ENCODE data around the gene IFNA17.
"Not testable (repeated sequence)": the region's sequence is repeated elsewhere in the genome, so short reads cannot be mapped to it uniquely, and the experiment has no call there.

The IFNA17 gene

DNA sequence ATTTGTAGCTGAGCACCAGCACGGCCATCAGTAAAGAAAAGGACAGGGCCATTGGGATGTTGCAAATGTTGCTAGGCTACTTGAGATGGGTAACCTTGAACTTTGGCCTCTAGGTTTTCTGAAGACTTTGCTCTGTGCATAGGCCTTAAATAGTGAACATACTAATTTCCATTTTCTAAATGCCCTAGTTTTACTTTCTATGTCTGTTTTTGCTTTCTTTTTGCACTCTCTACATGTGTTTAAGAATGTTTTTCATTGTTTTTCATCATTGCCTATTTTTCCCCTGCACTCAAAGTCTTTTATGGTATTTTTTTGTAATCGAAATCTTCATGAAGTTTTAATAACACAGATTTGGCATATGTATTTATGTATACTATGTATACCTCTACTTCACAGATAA lies at the start of gene IFNA17:
IFNA17 (minus strand) TSS at position 101 of the 400 bp plus-strand sequence; CDS start at position 52, 49 bp downstream.
- no peak for DNase-seq

DNA sequence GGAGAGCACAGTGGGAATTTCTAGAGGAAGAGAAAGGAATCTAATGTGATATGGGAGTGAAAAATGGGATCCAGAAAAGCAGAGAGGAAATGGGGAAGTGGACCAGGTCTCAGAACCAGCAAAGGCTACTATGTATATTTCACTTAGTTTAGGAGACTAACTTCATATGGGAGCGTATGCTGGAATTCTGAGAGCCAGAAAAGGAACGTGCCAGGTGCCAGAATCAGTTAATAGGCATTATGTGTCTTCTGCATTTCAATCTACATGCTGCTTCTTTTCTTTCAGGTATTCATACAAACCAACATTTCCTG lies 40.3 kb upstream of the IFNA17 start:
- DNase-seq, result no peak

DNA sequence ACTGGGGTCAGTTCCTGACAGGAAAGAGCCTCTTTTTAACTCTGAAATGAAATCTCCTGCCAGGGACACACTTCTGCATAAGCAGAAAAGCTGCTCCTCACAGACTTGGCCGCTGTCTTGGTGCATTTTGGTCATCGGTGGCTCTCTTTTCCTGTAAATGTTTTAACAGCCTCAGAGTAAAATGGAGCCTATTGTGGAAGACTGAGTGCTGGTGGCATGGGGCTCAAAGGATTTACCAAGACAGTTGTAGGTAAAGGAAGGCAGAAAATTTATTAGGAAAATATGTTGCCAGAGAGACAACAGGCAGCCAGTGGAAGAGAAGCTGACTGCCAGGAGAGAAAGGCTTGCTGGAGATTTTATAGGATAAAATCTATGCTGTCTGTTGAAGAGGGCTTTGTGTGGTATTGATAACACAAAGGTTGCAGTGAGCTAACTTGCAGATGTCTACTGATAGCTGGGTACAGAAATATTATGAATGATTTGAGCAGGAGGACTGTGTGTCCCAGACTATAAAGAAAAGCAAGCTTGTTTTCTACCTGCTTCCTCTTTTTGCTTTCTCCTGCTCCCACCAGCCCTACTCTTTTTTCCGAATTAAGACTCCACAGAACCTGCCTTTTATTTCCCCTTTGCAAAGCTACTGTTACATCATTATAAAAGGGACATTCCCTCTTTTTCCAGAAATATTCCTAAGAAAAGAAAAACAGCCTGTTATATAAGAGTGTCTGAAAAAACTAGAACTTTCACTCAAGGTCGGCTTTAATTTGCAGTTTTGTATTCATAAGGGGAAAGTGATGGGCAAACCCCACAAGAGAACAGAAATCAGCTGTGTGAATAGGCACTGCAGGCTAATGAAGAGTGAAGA lies 39.7 kb upstream of the IFNA17 start:
- DNase-seq, result no peak

DNA sequence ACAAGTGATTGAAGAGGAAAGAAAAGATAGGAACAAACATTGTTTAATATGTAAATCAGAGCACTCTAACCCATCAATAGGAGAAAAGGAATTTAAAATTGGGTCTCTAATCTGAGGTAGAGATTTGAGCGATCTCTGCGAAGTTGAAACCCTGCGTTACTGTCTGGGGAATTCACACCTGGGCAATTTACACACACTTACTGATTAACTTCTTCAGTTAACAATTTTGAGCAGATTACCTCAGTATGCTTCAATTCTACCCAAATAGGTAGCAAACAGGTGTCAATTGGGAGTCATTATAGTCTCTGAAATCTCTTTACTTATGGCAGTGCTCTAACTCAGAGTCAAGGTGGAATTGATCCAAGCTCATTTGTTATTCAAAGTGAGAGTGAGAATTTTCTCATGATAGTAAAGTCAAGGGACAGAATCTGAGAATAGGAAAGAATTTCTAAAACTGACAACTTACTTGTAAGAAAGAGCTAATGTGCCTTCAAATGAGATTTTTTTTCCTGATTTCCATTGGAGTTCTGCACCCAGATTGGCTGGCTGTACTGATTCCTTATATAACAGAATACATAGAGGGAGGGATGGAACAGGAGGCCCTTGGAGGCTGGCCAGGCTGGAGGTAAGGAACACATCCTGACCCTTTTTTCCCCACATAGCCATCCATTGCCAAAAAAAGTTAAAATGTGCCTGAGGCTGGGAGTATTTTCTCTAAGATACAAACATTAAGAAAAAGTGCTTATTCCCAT lies 38.9 kb upstream of the IFNA17 start:
- no peak for DNase-seq

DNA sequence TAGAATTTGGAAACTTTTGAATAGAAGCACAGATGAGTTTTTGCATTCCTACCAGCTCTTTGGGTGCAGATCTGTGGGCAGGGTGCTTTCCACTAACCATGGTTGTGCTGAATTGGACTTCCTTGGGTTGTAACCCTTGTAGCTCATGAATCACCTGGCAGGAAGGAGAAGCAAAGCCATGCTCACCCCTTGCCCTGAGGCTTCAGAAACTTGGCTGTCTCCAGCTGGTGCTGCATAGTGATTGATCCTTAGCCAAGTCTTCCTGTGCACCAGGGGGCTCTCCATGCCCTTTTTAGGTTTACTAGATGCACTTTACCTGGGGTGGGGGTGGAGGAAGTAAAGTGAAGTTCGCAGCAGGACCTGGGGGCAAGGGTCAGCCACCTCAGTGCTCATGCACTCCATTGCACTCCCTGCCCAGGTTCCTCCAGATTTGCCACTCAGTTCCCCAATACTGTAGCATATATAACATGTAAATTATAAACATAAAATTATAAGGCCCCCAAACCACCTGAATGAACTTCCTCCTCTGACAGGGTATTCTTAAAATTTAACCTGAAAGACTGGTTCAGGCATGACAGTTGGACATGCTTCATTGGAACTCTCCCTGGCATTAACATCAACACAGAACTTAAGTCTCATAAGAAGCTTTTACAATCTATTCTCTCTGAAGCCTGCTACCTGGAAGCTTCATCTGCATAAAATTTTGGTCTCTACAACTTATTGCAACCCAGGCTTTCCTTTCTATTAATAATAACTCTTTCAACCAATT lies 37.6 kb upstream of the IFNA17 start:
- DNase-seq, result no peak

DNA sequence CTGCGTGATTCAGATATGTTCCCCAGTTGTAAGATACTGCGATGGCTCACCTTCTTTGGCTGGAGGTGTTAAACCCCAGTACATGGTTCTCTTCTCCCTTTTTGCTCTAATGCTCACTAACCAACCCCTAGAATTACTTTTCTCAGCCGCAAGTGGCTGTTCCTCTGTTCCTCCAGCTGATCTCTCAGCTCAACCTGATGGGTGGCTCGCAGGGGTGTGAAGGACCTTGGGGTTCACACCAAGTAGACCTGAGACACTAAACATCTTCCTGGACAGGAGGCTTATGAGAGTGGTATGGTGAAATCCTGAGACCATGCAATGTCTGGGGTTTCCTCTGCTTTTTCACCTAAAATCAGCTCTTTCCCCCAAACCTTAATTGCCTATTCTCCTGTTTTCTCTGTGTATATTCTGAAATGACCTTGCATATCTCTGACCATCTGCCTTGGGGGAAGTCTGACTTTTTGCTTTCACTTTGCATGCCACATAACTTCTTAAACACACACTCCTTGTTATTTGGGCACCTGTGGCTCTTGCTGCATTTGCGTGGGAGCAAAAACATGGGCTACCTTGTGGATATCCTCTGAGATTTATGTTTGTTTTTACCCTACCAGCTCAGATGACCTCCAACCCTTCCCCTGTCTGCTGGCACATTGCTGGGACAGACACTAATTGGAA lies 27.7 kb upstream of the IFNA17 start:
- DNase-seq, result no peak

DNA sequence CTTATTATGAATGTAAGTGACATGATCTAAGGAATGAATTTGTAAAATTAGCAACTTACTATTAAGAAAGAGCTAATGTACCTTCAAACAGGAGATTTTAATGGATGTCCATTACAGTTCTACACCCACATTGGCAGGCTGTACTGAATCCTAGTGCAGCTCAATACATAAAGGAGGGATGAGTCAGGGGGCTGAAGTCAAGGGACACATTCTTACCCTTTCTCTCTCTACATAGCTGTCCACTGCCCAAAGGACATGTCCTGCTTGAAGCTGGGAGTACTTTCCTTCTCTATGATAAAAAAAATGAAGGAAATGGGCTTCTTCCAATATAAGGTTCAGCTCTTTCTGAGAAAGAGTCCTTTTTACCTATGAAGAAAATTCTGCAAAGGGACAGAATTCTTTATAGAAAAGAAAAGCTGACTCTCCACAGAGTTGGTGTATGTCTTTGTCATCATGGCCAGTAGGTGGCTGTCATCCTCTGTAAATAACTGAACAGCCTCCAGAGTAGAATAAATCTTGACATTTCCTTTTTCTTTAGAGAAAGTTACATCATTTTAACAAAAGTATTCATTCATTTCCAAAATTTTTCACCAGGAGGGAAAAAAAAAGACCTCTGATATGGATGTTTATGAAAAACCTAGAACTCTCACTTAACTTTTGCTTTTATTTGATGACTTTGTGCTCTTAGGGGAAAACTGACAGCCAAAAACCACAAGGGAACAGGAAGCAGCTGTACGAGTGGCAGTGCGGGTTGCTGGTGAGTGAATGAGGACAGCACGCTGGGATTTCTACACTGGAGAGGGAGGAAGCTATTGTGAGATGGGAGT lies 24.9 kb upstream of the IFNA17 start:
- no peak for DNase-seq

DNA sequence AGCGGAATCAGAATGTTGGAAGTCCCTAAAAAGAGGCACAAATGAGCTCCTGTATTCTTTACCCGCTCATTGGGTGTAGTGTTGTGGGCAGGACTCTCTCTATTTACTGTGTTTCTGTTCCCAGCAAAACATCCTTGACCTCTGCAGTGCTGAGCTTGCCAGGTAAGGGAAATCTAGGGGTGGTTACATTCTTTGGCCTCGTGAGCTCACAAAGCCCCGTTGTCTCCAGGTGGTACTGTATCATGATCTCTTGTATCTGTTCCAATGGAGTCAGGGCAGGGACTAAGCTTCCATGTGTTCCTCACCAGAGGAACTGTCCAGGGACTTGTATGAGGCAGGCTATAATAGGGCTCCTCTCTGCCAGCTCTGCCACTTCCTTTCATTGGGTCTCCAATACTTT lies 23.6 kb upstream of the IFNA17 start:
- no peak for DNase-seq

DNA sequence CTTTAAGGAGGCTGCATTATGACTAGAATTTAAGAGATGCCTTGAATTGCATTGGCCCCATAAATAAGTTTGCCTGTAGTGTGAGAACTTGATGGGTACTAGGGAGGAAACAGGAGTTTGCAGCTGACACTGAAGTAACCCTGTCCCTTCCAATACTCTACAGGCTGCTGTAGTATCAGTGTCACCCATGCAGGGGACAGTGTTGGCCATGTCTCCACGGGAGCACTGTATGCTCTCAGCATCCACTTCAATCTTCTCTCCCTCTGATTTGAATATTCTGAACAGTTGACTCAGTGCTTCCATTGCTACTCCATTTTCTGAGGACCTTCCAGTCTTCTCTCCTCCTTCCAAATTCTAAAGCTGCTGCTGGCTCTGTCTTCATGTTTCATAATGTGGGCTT lies 23.2 kb upstream of the IFNA17 start:
- DNase-seq, result no peak

DNA sequence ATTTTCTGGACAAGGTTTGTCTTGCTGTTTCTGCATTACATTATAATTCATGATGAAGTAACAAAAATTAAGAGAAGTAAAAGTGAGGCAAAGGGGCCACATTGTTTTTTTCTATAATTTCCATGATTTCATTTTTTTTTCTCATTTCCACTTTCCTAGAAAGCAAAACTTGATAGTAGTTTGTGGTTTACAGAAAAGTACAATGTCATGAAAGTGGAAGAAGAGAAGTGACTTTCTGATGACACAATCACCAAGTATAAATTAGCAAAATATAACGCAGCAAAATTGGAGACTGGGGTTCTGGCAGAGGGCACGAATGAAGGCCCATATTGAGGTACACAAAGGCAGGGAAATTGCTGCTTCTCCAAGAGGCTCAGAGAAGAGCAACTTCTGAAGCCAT lies 16.8 kb upstream of the IFNA17 start:
- DNase-seq, result no peak

DNA sequence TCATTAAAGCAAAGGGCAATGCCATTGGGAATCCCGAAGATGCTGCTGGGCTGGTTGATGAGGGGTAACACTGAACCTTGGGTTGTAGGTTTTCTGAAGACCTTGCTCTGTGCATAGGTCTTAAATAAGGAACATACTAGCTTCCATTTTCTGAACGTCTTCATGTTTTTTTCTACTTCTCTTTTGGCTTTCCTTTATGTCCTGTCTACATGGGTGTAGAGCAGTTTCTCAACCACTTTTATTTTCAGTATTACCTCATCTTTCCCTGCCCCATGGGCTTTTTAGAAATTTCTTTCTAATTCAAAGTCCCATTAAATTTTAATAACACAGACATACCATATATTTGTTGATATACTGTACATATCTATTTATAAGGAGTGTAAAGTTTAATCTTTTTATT lies 11.9 kb upstream of the IFNA17 start, which contains the start of gene IFNA14:
IFNA14 (minus strand) TSS at position 95 of the 400 bp plus-strand sequence; CDS start at position 25, 70 bp downstream.
- no peak for DNase-seq

DNA sequence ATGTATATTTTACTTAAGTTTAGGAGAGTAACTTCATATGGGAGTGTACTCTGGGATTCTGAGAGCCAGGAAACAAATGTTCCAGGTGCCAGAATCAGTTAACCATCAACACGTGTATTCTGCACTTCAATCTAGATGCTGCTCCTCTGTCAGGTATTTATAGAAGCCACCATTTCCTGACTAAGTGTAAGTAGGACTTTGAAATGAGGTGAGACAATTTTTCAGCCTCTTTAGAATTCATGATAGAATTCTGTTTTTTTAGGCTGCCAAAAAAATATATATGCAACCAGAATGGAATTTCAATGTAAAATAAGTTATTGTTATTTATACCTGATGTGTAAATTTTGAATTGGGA lies 8.3 kb upstream of the IFNA17 start:
- not testable (repeated sequence) for DNase-seq

DNA sequence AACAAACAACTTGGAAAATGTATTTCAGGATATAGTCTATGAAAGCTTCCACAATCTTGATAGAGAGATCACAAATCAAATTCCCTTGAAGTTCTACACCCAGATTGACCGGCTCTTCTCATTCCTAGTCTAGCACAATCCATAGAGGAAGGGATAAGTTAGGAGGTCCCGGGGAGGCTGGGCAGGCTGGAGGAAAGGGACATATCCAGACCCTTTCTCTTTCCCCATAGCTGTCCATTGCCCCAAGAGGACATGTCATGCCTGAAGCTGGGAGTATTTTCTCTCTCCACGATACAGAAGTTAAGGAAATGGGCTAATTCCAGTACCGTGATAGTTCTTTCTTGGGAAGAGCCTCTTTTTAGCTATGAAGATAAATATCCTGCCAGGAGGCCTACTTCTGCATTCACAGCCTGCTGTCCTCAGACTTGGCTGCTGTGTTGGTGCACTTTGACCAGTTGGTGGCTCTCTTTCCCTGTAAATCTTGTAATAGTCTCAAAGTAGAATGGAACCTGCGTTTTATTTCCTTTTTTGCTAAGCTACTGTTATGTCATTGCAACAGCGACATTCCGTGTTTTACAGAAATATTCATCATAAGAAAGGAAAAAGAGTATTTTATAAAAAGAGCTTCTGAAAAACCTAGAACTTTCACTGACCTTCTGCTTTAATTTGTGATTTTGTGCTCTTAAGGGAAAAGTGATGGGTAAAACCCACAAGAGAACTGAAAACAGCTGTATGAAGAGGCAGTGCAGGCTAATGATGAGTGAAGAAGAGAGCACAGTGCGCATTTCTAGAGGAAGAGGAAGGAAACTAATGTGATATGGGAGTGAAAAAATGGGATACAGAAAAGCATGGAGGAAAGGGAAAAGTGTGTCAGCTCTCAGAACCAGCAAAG lies 7.7 kb upstream of the IFNA17 start:
- not testable (repeated sequence) for DNase-seq

DNA sequence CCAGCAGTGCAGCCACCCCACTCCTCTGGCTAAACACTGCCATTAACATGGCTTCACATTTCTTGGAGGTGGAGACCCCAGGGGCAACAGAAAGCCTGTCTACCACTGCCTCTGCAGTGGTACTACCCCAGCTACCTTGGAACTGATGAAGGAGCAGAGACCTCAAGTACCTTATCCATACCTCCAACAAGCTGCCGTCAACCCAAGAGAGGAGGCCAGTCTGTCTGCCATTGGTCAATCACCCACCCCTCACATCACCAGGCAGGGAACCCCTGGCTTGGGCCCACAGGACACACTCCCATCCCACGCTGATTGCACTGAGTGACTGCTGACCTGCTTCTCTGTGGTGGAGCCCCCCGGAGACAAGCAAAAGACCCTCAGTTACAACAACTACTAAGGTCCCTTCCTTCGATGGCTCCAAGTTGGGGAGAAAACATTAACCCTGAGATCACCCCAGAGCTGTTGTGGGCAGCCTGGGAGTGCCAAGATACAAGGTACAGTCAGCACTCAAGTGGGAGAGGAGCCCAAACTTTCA lies 6.2 kb upstream of the IFNA17 start:
- no peak for DNase-seq

DNA sequence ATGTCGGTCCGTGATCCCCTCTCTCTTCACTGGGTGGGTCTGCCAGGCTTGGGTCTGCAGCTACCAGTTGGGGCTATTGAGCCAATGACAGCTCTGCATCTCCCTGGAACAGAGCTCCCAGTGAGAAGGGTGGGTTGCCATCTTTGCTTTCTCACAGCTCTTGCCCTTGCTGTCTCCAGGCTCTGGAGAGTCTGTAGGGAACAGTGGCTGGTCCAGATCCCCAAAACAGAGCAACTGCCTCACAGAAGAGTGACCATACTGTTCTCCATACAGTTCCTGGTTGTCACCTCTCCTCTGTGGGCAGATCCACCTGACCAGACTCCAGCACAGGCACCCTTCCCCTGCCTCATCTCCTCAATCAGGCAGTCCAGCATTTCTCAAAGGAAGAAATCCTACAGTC lies 5.2 kb upstream of the IFNA17 start:
- no peak for DNase-seq

DNA sequence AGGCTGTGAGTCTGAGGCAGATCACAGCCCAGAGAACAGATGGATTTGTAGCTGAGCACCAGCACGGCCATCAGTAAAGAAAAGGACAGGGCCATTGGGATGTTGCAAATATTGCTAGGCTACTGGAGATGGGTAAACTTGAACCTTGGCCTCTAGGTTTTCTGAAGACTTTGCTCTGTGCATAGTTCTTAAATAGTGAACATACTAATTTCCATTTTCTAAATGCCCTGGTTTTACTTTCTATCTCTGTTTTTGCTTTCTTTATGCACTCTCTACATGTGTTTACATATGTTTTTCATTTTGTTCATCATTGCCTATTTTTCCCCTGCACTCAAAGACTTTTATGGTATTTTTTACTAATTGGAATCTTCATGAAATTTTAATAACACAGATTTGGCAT lies 10.8 kb downstream of the IFNA17 start, which contains the start of gene IFNA16:
IFNA16 (minus strand) TSS at position 101 of the 400 bp plus-strand sequence; CDS start at position 95, 6 bp downstream.
- DNase-seq, result not testable (repeated sequence)

DNA sequence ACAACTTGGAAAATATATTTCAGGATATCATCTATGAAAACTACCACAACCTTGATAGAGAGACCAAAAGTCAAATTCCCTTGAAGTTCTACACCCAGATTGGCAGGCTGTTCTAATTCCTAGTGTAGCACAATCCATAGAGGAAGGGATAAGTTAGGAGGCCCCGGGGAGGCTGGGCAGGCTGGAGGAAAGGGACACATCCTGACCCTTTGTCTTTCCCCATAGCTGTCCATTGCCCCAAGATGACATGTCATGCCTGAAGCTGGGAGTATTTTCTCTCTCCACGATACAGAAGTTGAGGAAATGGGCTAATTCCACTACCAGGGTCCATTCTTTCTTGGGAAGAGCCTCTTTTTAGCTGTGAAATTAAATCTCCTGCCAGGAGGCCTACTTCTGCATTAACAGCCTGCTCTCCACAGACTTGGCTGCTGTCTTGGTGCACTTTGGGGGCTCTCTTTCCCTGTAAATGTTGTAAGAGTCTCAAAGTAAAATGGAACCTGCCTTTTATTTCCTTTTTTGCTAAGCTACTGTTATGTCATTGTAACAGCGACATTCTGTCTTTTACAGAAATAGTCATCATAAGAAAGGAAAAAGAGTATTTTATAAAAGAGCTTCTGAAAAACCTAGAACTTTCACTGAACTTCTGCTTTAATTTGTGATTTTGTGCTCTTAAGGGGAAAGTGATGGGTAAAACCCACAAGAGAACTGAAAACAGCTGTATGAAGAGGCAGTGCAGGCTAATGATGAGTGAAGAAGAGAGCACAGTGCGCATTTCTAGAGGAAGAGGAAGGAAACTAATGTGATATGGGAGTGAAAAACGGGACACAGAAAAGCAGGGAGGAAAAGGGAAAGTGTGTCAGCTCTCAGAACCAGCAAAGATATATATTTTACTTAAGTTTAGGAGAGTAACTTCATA lies 14.4 kb downstream of the IFNA17 start:
- DNase-seq, result not testable (repeated sequence)

DNA sequence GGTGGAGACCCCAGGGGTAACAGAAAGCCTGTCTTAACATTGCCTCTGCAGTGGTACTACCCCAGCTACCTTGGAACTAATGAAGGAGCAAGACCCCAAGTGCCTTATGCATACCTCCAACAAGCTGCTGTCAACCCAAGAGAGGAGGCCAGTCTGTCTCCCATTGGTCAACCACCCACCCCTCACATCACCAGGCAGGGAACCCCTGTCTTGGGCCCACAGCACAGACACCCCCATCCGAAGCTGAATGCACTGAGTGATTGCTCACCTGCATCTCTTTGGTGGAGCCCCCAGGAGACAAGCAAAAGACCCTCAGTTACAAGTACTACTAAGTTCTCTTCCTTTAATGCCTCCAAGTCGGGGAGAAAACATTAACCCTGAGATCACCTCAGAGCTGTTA lies 15.9 kb downstream of the IFNA17 start:
- not testable (repeated sequence) for DNase-seq

DNA sequence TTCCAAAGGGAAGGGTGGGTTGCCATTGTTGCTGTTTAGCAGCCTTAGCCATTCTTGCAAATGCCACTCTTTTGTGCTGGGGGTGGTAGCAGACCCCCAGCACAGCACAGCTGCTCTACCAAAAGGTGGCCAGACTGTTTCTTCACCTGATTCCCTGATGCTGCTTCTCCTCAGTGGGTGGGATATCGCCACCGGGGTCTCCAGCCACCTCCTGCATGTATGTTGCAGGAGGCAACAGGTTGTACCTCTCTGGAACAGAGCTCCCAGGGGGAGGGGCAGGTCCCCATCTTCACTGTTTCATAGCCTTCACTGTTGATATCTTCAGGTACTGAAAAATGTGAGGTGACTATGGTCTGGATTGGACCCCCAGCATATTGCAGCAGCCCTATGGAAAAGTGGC lies 17.2 kb downstream of the IFNA17 start:
- not testable (repeated sequence) for DNase-seq

Data from 8988T (cell line).